Cardiac muscle cell (in vitro differentiated cells and primary cell): ENCODE measurements around the gene MRPL40. TPM values are rescaled to one million over a fixed set of nuclear protein-coding genes. Genes with fewer than 3 reads are reported as not detected.

Source experiments
- DNase-seq, 2 donors: peaks; one replicate each; pipeline versions ENCODE4 v3.0.0 to v3.0.0-alpha.2; 2010 to 2017; ENCODE audit warnings: low read depth in 1 of 2, low spot score in 1 of 2
- H3K27ac ChIP-seq: fragments of 200-600 bp; sonication (generic); 2 replicates; pipeline ENCODE4 v1.5.1; 2016
- H3K27me3 ChIP-seq: fragments of 200-600 bp; sonication (generic); 2 replicates; pipeline ENCODE4 v1.6.0; 2016; ENCODE audit warnings: control low read depth
- H3K36me3 ChIP-seq: fragments of 200-600 bp; sonication (generic); 2 replicates; pipeline ENCODE4 v1.5.1; 2016; ENCODE audit warnings: control low read depth
- H3K4me1 ChIP-seq: fragments of 200-600 bp; sonication (generic); 2 replicates; pipeline ENCODE4 v1.8.1; 2017; ENCODE audit warnings: low read depth, mild to moderate bottlenecking, mixed run types
- H3K4me3 ChIP-seq: fragments of 200-600 bp; sonication (generic); 2 replicates; pipeline ENCODE4 v1.5.1; 2016; ENCODE audit warnings: mild to moderate bottlenecking
- H3K9me3 ChIP-seq: fragments of 200-600 bp; sonication (generic); 2 replicates; pipeline ENCODE4 v1.5.1; 2017; ENCODE audit warnings: low read depth, mild to moderate bottlenecking, control low read depth
- CTCF ChIP-seq: IDR thresholded peaks from 2 replicates; pipeline ENCODE4 v1.5.1; 2012; ENCODE audit warnings: low read depth, mild to moderate bottlenecking, low read length
- polyA plus RNA-seq: library from polyadenylated mRNA; unstranded; fragments of >200 nt; fragmentation: Nextera tagmentation; extraction: Ambion mirVana; gene quantifications from 2 replicates; pipeline ENCODE4 v1.2.1, GENCODE V29; 2016
- total RNA-seq: library from RNA; depleted of rRNA; stranded (reverse); fragments of >200 nt; gene quantifications from 2 replicates; pipeline ENCODE4 v1.2.3, GENCODE V29; 2016

Gene MRPL40
- total and polyA plus RNA-seq, 2 experiments from 2014 or later: 38.7 to 91.3 TPM

- H3K27ac ChIP-seq: no peak overlapping the region
- H3K9me3 ChIP-seq: no peaks in the 10 kb centered on the region
- no peak overlapping the region for H3K4me3 ChIP-seq
- no peaks in the 10 kb centered on the region for H3K27me3 ChIP-seq
- H3K36me3 ChIP-seq: peaks cover 43% of the 10 kb centered on the region
- TF ChIP-seq CTCF: no peak
- H3K4me1 ChIP-seq: no peaks in the 10 kb centered on the region
- DNase-seq: no peak
Observed at GRCh38 chr22:19464546-19464945, 32.2 kb downstream of the MRPL40 start.

- no peaks in the 10 kb centered on the region for H3K9me3 ChIP-seq
- no peak for DNase-seq
- no peaks in the 10 kb centered on the region for H3K27me3 ChIP-seq
- H3K36me3 ChIP-seq: peaks cover 46% of the 10 kb centered on the region
- no peak overlapping the region for H3K27ac ChIP-seq
- TF ChIP-seq CTCF: no peak
- no peak overlapping the region for H3K4me3 ChIP-seq
- no peaks in the 10 kb centered on the region for H3K4me1 ChIP-seq
Observed at GRCh38 chr22:19464975-19465374, 32.6 kb downstream of the MRPL40 start.

- Histone ChIP-seq H3K36me3 (peaks cover 58% of the 10 kb centered on the region), H3K9me3 (no peaks in the 10 kb centered on the region), H3K27me3 (no peaks in the 10 kb centered on the region), H3K4me3 (no peak overlapping the region), H3K27ac (no peak overlapping the region), H3K4me1 (no peaks in the 10 kb centered on the region)
- no peak for DNase-seq
- TF ChIP-seq CTCF: no peak
Observed at GRCh38 chr22:19466126-19466716, 33.9 kb downstream of the MRPL40 start.

- no peak for TF ChIP-seq CTCF
- H3K4me1 ChIP-seq: no peaks in the 10 kb centered on the region
Observed at GRCh38 chr22:19466848-19467752, 34.8 kb downstream of the MRPL40 start.

GRCh38 chr22:19467912-19468311 lies 35.6 kb downstream of the MRPL40 start:
- no peaks in the 10 kb centered on the region for H3K9me3 ChIP-seq
- DNase-seq: no peak
- TF ChIP-seq CTCF: no peak
- H3K4me1 ChIP-seq: no peaks in the 10 kb centered on the region
- H3K4me3 ChIP-seq: no peak overlapping the region
- H3K27me3 ChIP-seq: no peaks in the 10 kb centered on the region
- peaks cover 58% of the 10 kb centered on the region for H3K36me3 ChIP-seq
- no peak overlapping the region for H3K27ac ChIP-seq

More at GRCh38 chr22:19466848-19467752, 34.8 kb downstream of the MRPL40 start:
- Histone ChIP-seq H3K27ac (no peak overlapping the region), H3K27me3 (no peaks in the 10 kb centered on the region), H3K36me3 (peaks cover 62% of the 10 kb centered on the region), H3K4me3 (no peak overlapping the region), H3K9me3 (no peaks in the 10 kb centered on the region)
- DNase-seq: no peak
